Ishikawa (cell line): ENCODE data around the gene PRPF31.

Experiments used
- MAX ChIP-seq: IDR thresholded peaks from 2 replicates; pipeline ENCODE4 v1.6.1; 2012
- REST ChIP-seq: IDR thresholded peaks from 2 replicates; pipeline ENCODE4 v1.6.1; 2012; ENCODE audit warnings: low read depth, mild to moderate bottlenecking

DNA sequence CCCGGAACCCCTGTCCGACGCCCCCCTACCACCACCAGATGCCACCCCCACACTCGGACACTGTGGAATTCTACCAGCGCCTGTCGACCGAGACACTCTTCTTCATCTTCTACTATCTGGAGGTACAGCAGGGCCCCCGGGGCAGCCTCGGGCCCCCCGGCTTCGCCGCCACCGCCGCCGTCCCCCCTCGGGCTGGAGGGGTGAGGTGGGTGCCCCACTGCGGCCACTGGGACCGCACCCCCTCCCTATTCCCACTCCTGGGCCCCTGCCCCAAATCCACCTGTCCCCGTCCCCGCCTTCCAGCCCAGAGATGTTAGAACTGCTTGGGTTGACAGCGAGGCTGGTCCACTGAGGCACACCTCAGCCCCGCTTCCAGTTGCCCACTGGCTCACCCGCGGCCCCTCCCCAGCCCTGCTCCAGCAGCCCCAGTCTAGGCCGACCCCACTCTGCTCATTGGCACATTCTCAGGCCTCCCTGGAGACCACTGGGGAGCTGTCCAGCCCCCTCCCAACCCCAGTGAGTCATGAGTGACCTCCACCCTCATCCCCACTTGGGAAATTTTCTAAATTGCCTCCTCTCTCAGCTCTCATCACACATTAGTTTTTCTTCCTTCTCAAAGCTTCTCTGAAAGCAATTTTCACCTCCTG lies 37.4 kb downstream of the PRPF31 start:
- no peak for TF ChIP-seq REST
- TF ChIP-seq MAX = no peak
